T follicular helper cell (primary cell): ENCODE data around the gene ABHD14A.
A peak's percentile ranks its signal among the peaks of the same experiment; 100 is the strongest.

ENCODE experiments used
- DNase-seq: peaks from one replicate; pipeline ENCODE4 v3.0.0-alpha.2; 2020; ENCODE audit warnings: low read depth

The ABHD14A gene

GRCh38 chr3:51940648-51941462, 34.0 kb upstream of the ABHD14A start:
- DNase-seq, result no peak

- no peak for DNase-seq
Observed at GRCh38 chr3:51941463-51941797, 33.4 kb upstream of the ABHD14A start.

- peak; percentile 99 for DNase-seq
Observed at GRCh38 chr3:51941798-51942602, 32.9 kb upstream of the ABHD14A start, which contains the start of the genes PARP3 and RRP9. PARP3 (plus strand) TSS chr3:51942363; CDS start chr3:51943356, 993 bp downstream. RRP9 (minus strand) TSS chr3:51941904; CDS start chr3:51941867, 37 bp downstream.

- DNase-seq, result peak; percentile 27
Observed at GRCh38 chr3:51942603-51943450, 32.0 kb upstream of the ABHD14A start.

- DNase-seq, result no peak
Observed at GRCh38 chr3:51943451-51944391, 31.1 kb upstream of the ABHD14A start.

GRCh38 chr3:51944451-51945021, 30.3 kb upstream of the ABHD14A start:
- DNase-seq, result no peak

- no peak for DNase-seq
Observed at GRCh38 chr3:51945031-51945840, 29.6 kb upstream of the ABHD14A start.

- DNase-seq, result no peak
Observed at GRCh38 chr3:51945926-51946705, 28.7 kb upstream of the ABHD14A start.

GRCh38 chr3:51946796-51947195, 28.1 kb upstream of the ABHD14A start:
- no peak for DNase-seq

- DNase-seq, result no peak
Observed at GRCh38 chr3:51947215-51947900, 27.5 kb upstream of the ABHD14A start.

GRCh38 chr3:51948016-51948580, 26.8 kb upstream of the ABHD14A start:
- no peak for DNase-seq

- DNase-seq, result no peak
Observed at GRCh38 chr3:51949121-51949520, 25.7 kb upstream of the ABHD14A start.

GRCh38 chr3:51950899-51951298, 24.0 kb upstream of the ABHD14A start:
- DNase-seq, result no peak

GRCh38 chr3:51953445-51953844, 21.4 kb upstream of the ABHD14A start:
- no peak for DNase-seq

- DNase-seq, result no peak
Observed at GRCh38 chr3:51954105-51954504, 20.8 kb upstream of the ABHD14A start.

GRCh38 chr3:51954713-51955112, 20.2 kb upstream of the ABHD14A start:
- no peak for DNase-seq

- DNase-seq, result no peak
Observed at GRCh38 chr3:51955175-51955892, 19.5 kb upstream of the ABHD14A start, which contains the start of gene GPR62. GPR62 (plus strand) TSS chr3:51955381; CDS start chr3:51955653, 272 bp downstream.
